OCI-LY1 (cell line): ENCODE measurements around the gene RHOBTB3.

Experiments used
- H2AFZ ChIP-seq: fragments of 200-600 bp; sonication (generic), shearing (Covaris generic); 2 replicates; pipeline ENCODE4 v1.6.0; 2014; ENCODE audit warnings: antibody characterized with exemption, mild to moderate bottlenecking, low read length
- H3F3A ChIP-seq: fragments of 200-600 bp; sonication (generic), shearing (Covaris generic); 2 replicates; pipeline ENCODE4 v1.6.0; 2014; ENCODE audit warnings: mild to moderate bottlenecking, antibody characterized with exemption, low read length, moderate library complexity; ENCODE audit not compliant: insufficient read depth
- H3K27ac ChIP-seq: fragments of 200-600 bp; sonication (generic); 2 replicates; pipeline ENCODE4 v1.5.1; 2014; ENCODE audit warnings: low read length, mixed run types, mild to moderate bottlenecking, low read depth; ENCODE audit not compliant: poor library complexity, severe bottlenecking
- H3K27me3 ChIP-seq: fragments of 200-600 bp; sonication (generic); 2 replicates; pipeline ENCODE4 v1.6.0; 2014; ENCODE audit warnings: antibody characterized with exemption, mild to moderate bottlenecking, low read length, moderate library complexity; ENCODE audit not compliant: insufficient read depth
- H3K36me3 ChIP-seq: fragments of 200-600 bp; sonication (generic); 2 replicates; pipeline ENCODE4 v1.6.1; 2014; ENCODE audit warnings: mild to moderate bottlenecking, antibody characterized with exemption, low read length, moderate library complexity, mixed read lengths; ENCODE audit not compliant: insufficient read depth
- H3K4me1 ChIP-seq: fragments of 200-600 bp; sonication (generic); 2 replicates; pipeline ENCODE4 v1.5.1; 2014; ENCODE audit warnings: mild to moderate bottlenecking, low read length, moderate library complexity; ENCODE audit not compliant: insufficient read depth, severe bottlenecking
- H3K4me2 ChIP-seq: fragments of 200-600 bp; sonication (generic), shearing (Covaris generic); 2 replicates; pipeline ENCODE4 v1.6.1; 2014; ENCODE audit warnings: low read length
- H3K4me3 ChIP-seq: fragments of 200-600 bp; sonication (generic); 2 replicates; pipeline ENCODE4 v1.5.1; 2014; ENCODE audit warnings: low read length, low read depth, mild to moderate bottlenecking, mixed read lengths; ENCODE audit not compliant: poor library complexity, severe bottlenecking
- H3K79me2 ChIP-seq: fragments of 200-600 bp; shearing (Covaris generic); 2 replicates; pipeline ENCODE4 v1.6.1; 2016; ENCODE audit warnings: mixed run types, low read length, mixed read lengths; ENCODE audit not compliant: insufficient read depth
- H3K9ac ChIP-seq: fragments of 200-600 bp; sonication (generic), shearing (Covaris generic); 2 replicates; pipeline ENCODE4 v1.6.1; 2014; ENCODE audit warnings: mild to moderate bottlenecking, low read length, mixed read lengths
- H3K9me2 ChIP-seq: fragments of 200-600 bp; sonication (generic), shearing (Covaris generic); 2 replicates; pipeline ENCODE4 v1.6.1; 2014; ENCODE audit warnings: low read depth, mild to moderate bottlenecking, low read length, mixed read lengths
- H3K9me3 ChIP-seq: fragments of 200-600 bp; shearing (Covaris generic); 2 replicates; pipeline ENCODE4 v1.6.1; 2014; ENCODE audit warnings: low read length, mixed read lengths
- H4K20me1 ChIP-seq: fragments of 200-600 bp; sonication (generic), shearing (Covaris generic); 2 replicates; pipeline ENCODE4 v1.6.0; 2016; ENCODE audit warnings: mild to moderate bottlenecking, low read length; ENCODE audit not compliant: insufficient read depth
- EZH2 ChIP-seq: fragments of 200-600 bp; sonication (generic), shearing (Covaris generic); IDR thresholded peaks from 2 replicates; pipeline ENCODE4 v1.8.0; 2017; ENCODE audit warnings: borderline replicate concordance, mixed run types, mild to moderate bottlenecking, antibody characterized with exemption, low read length, moderate library complexity, mixed read lengths
- TF ChIP-seq, protein P1 (sequence below): fragments of 200-600 bp; sonication (generic), shearing (Covaris generic); IDR thresholded peaks from 2 replicates; pipeline ENCODE4 v1.5.1; 2017; ENCODE audit warnings: mild to moderate bottlenecking, antibody characterized with exemption, low read length, moderate library complexity, mixed read lengths

The RHOBTB3 gene

DNA sequence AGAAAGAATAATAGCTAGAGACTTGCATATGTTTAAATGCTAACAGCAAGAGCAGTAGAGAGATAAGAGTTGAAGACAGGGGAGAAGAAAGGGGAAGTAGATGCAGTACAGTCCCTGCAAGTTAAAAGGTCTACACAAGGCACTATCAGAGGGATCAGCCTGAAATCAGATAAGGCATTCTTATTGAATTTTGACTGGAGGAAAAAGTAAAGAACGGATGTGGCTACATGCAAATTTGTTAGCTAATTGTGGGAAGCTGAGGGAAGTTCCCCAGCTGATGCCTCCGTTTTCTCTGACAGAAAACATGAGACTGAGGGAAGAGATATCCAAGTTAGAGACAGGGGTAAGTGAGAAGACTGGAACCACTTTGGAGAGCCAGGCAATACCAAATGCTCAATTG, 12.9 kb upstream of the RHOBTB3 start:
- TF ChIP-seq, protein P1, sequence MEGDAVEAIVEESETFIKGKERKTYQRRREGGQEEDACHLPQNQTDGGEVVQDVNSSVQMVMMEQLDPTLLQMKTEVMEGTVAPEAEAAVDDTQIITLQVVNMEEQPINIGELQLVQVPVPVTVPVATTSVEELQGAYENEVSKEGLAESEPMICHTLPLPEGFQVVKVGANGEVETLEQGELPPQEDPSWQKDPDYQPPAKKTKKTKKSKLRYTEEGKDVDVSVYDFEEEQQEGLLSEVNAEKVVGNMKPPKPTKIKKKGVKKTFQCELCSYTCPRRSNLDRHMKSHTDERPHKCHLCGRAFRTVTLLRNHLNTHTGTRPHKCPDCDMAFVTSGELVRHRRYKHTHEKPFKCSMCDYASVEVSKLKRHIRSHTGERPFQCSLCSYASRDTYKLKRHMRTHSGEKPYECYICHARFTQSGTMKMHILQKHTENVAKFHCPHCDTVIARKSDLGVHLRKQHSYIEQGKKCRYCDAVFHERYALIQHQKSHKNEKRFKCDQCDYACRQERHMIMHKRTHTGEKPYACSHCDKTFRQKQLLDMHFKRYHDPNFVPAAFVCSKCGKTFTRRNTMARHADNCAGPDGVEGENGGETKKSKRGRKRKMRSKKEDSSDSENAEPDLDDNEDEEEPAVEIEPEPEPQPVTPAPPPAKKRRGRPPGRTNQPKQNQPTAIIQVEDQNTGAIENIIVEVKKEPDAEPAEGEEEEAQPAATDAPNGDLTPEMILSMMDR, result no peak
- TF ChIP-seq EZH2, result no peak
- no peak overlapping the region for H3K4me2 ChIP-seq

DNA sequence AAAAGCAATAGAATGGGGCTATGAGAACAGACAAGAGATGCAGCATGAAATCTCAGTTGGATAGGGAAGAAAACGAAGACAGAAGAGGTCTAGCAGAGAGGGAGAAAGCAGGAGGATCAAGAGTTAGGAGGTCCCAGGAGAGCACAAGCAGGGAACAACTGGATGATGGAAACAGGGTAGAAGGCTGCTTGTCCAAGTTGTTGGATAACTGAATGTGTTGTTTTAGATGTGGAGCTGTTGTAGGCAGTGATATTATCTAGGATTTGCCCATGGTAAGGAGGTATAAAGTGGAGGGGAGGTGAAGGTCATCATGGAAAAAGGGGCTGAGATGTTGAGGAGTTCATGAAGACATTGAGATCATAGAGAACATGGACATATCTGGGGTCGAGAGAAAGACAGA, 12.4 kb upstream of the RHOBTB3 start:
- H4K20me1 ChIP-seq, result no peaks in the 10 kb centered on the region
- no peaks in the 10 kb centered on the region for H3K36me3 ChIP-seq
- H3K4me1 ChIP-seq, result no peaks in the 10 kb centered on the region
- no peak overlapping the region for H3K4me2 ChIP-seq
- no peaks in the 10 kb centered on the region for H3K79me2 ChIP-seq
- no peak overlapping the region for H3K9ac ChIP-seq
- H3F3A ChIP-seq, result no peaks in the 10 kb centered on the region
- H3K27ac ChIP-seq, result no peak overlapping the region
- no peaks in the 10 kb centered on the region for H3K27me3 ChIP-seq
- TF ChIP-seq, protein P1, result no peak
- no peak for TF ChIP-seq EZH2
- H3K9me3 ChIP-seq, result no peaks in the 10 kb centered on the region
- H3K9me2 ChIP-seq, result no peaks in the 10 kb centered on the region
- no peak overlapping the region for H2AFZ ChIP-seq
- no peak overlapping the region for H3K4me3 ChIP-seq

More for the DNA sequence above, 12.9 kb upstream of the RHOBTB3 start:
- H3K4me1 ChIP-seq, result no peaks in the 10 kb centered on the region
- H3K27me3 ChIP-seq, result no peaks in the 10 kb centered on the region
- H3K9ac ChIP-seq, result no peak overlapping the region
- H2AFZ ChIP-seq, result no peak overlapping the region
- no peaks in the 10 kb centered on the region for H4K20me1 ChIP-seq
- no peak overlapping the region for H3K4me3 ChIP-seq
- no peaks in the 10 kb centered on the region for H3K79me2 ChIP-seq
- no peaks in the 10 kb centered on the region for H3F3A ChIP-seq
- H3K9me3 ChIP-seq, result no peaks in the 10 kb centered on the region
- no peaks in the 10 kb centered on the region for H3K36me3 ChIP-seq
- H3K9me2 ChIP-seq, result no peaks in the 10 kb centered on the region
- H3K27ac ChIP-seq, result no peak overlapping the region

GRCh38 chr5:95720094-95720786, 10.9 kb upstream of the RHOBTB3 start:
- Histone ChIP-seq H3F3A (no peaks in the 10 kb centered on the region), H3K36me3 (no peaks in the 10 kb centered on the region), H3K4me1 (no peaks in the 10 kb centered on the region), H3K9me2 (no peaks in the 10 kb centered on the region), H4K20me1 (no peaks in the 10 kb centered on the region), H3K27ac (no peak overlapping the region), H3K9ac (no peak overlapping the region), H3K27me3 (no peaks in the 10 kb centered on the region), H3K79me2 (no peaks in the 10 kb centered on the region), H3K9me3 (no peaks in the 10 kb centered on the region), H3K4me3 (no peak overlapping the region), H3K4me2 (no peak overlapping the region), H2AFZ (no peak overlapping the region)
- TF ChIP-seq, protein P1, result no peak
- no peak for TF ChIP-seq EZH2
